HCT116 (cell line): Measurements from ENCODE around the gene AUTS2.

Source experiments
- EGR1 ChIP-seq: IDR thresholded peaks from 2 replicates; pipeline ENCODE4 v1.6.1; 2012; ENCODE audit warnings: low read depth
- EZH2 ChIP-seq: fragments of 200-600 bp; sonication (generic); IDR thresholded peaks from 2 replicates; pipeline ENCODE4 v1.6.1; 2017; ENCODE audit warnings: antibody characterized with exemption, mixed run types
- EZH2phosphoT487 ChIP-seq: fragments of 200-600 bp; IDR thresholded peaks from 2 replicates; pipeline ENCODE4 v1.6.1; 2018; ENCODE audit warnings: antibody characterized with exemption, borderline replicate concordance
- JUND ChIP-seq: IDR thresholded peaks from 2 replicates; pipeline ENCODE4 v1.6.1; 2012
- POLR2A ChIP-seq: IDR thresholded peaks from 2 replicates; pipeline ENCODE4 v1.7.0; 2011; ENCODE audit warnings: borderline replicate concordance; ENCODE audit not compliant: insufficient read depth, insufficient read length; ENCODE audit errors: extremely low read depth
- POLR2AphosphoS5 ChIP-seq: IDR thresholded peaks from 2 replicates; pipeline ENCODE4 v1.6.1; 2011; ENCODE audit warnings: mild to moderate bottlenecking, low read depth, low read length, moderate library complexity
- RAD21 ChIP-seq: IDR thresholded peaks from 2 replicates; pipeline ENCODE4 v1.6.1; 2012; ENCODE audit warnings: low read depth, mild to moderate bottlenecking
- SP1 ChIP-seq: IDR thresholded peaks from 2 replicates; pipeline ENCODE4 v1.6.1; 2012; ENCODE audit warnings: low read depth
- YY1 ChIP-seq: IDR thresholded peaks from 2 replicates; pipeline ENCODE4 v1.6.1; 2011; ENCODE audit warnings: low read length, low read depth, moderate library complexity, mild to moderate bottlenecking; ENCODE audit not compliant: insufficient replicate concordance; ENCODE audit errors: extremely low read depth
- TF ChIP-seq, protein P1 (sequence below), 3 experiments: fragments of 200-600 bp in 1 of 3; sonication (generic) in 1 of 3; IDR thresholded peaks in 2 of 3; conservative IDR thresholded peaks in 1 of 3; 2 replicates each; pipeline ENCODE4 v1.5.1; 2012 to 2017; ENCODE audit warnings: low read depth in 2 of 3, low read length in 2 of 3, antibody characterized with exemption in 1 of 3, borderline replicate concordance in 1 of 3, control low read depth in 1 of 3, mild to moderate bottlenecking in 1 of 3, mixed read lengths in 1 of 3, mixed run types in 1 of 3, moderate library complexity in 1 of 3; ENCODE audit not compliant: insufficient read depth in 1 of 3
- TF ChIP-seq, protein P2 (sequence below): IDR thresholded peaks from 2 replicates; pipeline ENCODE4 v1.6.1; 2012

DNA sequence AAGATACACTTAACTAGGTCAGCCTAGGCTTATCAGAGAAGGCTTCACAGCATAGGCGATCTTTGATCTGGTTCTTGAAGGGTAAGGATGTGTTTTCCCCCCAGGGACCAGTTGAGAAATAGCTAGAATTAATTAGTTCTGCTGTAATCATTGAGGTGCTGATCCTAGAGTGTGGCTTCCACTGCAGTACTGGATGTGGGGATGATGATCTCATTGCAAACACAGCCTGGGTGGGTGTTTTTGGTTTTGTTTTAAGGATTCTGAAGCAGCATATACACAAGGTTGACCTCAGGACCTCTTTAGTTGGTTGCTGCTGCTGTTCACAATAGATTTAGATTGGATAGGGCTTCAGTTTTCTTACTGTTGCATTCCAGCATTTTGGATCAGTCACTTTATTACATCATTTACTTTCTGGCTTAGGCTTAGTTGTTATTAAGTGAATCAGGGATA lies 159.7 kb downstream of the AUTS2 start:
- TF ChIP-seq POLR2A (no peak), EZH2phosphoT487 (no peak), EZH2 (no peak), SP1 (no peak), RAD21 (no peak), POLR2AphosphoS5 (no peak), YY1 (no peak), EGR1 (no peak), JUND (no peak)
- TF ChIP-seq, protein P1, sequence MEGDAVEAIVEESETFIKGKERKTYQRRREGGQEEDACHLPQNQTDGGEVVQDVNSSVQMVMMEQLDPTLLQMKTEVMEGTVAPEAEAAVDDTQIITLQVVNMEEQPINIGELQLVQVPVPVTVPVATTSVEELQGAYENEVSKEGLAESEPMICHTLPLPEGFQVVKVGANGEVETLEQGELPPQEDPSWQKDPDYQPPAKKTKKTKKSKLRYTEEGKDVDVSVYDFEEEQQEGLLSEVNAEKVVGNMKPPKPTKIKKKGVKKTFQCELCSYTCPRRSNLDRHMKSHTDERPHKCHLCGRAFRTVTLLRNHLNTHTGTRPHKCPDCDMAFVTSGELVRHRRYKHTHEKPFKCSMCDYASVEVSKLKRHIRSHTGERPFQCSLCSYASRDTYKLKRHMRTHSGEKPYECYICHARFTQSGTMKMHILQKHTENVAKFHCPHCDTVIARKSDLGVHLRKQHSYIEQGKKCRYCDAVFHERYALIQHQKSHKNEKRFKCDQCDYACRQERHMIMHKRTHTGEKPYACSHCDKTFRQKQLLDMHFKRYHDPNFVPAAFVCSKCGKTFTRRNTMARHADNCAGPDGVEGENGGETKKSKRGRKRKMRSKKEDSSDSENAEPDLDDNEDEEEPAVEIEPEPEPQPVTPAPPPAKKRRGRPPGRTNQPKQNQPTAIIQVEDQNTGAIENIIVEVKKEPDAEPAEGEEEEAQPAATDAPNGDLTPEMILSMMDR (IDR thresholded peaks at IDR 0.05 in 2 of 3, conservative IDR thresholded peaks at IDR 0.05 in 1 of 3; ENCODE audit: borderline replicate concordance in 1 of 3, insufficient read depth in 1 of 3, low read depth in 2 of 3, low read length in 2 of 3), result no peak
- TF ChIP-seq, protein P2, sequence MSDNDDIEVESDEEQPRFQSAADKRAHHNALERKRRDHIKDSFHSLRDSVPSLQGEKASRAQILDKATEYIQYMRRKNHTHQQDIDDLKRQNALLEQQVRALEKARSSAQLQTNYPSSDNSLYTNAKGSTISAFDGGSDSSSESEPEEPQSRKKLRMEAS, result no peak
